ENCODE data around the gene PTBP3.
"Not testable (repeated sequence)": the region's sequence is repeated elsewhere in the genome, so short reads cannot be mapped to it uniquely, and the experiment has no call there.

The PTBP3 gene

DNA sequence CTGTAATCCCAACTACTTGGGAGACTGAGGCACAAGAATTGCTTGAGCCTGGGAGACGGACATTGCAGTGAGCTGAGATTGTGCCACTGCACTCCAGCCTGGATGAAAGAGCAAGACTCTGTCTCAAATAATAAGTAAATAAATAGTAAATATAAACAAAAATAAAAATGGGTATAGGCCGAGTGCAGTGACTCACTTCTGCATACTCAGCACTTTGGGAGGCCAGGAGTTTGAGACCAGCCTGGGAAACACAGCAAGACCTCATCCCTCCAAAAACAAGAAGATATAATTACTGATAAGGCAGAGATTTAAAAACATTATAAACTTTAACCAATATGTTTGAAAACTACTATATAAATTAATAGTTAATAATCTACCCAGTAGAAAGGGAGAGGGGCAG, 120.5 kb downstream of the PTBP3 start:
- FAIRE-seq (no peak), DNase-seq (ENCODE audit: insufficient read length, low spot score) (no peak)

DNA sequence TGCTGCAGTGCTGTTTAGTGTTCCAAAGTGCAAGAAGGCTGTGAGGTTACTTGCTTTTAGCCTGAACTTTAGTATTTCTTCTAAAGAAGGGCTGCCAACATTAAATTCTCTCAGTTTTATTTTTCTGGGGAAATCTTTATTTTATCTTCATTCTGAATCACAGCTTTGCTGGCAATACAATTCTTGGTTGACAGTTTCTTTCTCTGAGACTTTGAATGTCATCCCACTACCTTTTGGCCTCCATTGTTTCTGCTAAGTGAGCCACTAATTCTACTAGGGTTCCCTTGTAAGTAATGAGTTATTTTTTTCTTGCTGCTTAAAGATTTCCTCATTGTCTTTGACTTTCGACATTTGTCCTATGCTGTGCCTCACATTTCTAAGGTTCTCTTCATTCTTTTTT, 126.0 kb downstream of the PTBP3 start:
- TF ChIP-seq, protein P1, sequence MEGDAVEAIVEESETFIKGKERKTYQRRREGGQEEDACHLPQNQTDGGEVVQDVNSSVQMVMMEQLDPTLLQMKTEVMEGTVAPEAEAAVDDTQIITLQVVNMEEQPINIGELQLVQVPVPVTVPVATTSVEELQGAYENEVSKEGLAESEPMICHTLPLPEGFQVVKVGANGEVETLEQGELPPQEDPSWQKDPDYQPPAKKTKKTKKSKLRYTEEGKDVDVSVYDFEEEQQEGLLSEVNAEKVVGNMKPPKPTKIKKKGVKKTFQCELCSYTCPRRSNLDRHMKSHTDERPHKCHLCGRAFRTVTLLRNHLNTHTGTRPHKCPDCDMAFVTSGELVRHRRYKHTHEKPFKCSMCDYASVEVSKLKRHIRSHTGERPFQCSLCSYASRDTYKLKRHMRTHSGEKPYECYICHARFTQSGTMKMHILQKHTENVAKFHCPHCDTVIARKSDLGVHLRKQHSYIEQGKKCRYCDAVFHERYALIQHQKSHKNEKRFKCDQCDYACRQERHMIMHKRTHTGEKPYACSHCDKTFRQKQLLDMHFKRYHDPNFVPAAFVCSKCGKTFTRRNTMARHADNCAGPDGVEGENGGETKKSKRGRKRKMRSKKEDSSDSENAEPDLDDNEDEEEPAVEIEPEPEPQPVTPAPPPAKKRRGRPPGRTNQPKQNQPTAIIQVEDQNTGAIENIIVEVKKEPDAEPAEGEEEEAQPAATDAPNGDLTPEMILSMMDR (IDR thresholded peaks at IDR 0.05; ENCODE audit: insufficient read depth, missing control alignments) = no peak
- DNase-seq (ENCODE audit: insufficient read length, low spot score) (no peak), FAIRE-seq (no peak)

More for the DNA sequence above, 120.5 kb downstream of the PTBP3 start:
- TF ChIP-seq, protein P1 (IDR thresholded peaks at IDR 0.05; ENCODE audit: insufficient read depth, missing control alignments) = no peak

DNA sequence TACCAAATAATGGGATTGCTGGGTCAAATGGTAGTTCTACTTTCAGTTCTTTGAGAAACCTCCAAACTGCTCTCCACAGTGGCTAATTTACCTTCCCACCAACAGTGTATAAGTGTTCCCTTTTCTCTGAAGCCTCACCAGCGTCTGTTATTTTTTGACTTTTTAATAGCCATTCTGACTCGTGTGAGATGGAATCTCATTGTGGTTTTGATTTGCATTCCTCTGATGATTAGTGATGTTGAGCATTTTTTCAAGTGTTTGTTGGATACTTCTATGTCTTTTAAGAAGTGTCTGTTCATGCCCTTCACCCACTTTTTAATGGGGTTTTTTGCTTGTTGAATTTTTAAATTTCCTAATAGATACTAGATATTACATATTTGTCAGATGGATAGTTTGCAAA, 129.9 kb downstream of the PTBP3 start:
- DNase-seq (ENCODE audit: insufficient read length, low spot score) (no peak), FAIRE-seq (no peak)
- TF ChIP-seq, protein P1 (IDR thresholded peaks at IDR 0.05; ENCODE audit: insufficient read depth, missing control alignments) = no peak

DNA sequence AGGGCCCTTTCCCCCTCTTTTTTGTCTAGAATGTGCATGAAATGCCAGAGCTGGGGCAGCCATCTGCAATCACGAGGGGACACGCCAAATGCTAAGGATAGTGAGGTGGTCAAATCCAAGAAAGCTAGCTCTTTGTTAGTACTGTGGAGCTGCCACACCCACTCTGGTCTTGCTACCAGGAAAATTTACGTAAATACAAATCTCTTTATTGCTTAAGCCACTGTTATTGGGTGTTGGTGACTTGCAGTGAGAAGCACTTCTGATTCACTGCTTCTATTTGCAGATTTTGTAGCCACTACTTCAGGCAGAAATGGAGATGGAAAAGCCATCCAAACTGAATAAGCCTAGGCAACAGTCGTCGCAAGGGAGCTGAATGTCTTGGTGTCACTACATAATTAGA, 132.7 kb downstream of the PTBP3 start:
- DNase-seq (ENCODE audit: insufficient read length, low spot score) = no peak
- no peak for FAIRE-seq

DNA sequence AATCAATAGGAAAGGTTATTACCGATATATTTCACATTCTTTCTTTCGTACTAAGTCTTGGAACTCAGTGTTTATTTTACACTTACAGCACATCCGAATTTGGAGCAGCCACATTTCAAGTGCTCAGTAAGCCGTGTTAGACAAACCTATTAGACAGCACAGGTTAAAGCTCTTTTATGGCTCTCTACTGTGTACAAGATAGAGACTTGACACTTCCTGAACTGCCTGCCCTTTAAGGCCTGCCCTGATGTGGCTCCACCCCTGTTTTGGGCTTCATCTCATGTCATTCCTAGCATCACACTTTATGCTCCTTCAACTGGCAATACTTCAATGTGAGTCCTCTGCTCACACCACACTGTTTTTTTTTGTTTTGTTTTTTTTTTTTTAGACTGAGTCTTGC, 134.8 kb downstream of the PTBP3 start:
- DNase-seq (ENCODE audit: insufficient read length, low spot score) (no peak), FAIRE-seq (no peak)
- TF ChIP-seq, protein P1 (IDR thresholded peaks at IDR 0.05; ENCODE audit: insufficient read depth, missing control alignments) = no peak

More for the DNA sequence above, 132.7 kb downstream of the PTBP3 start:
- TF ChIP-seq, protein P1 (IDR thresholded peaks at IDR 0.05; ENCODE audit: insufficient read depth, missing control alignments) = no peak

DNA sequence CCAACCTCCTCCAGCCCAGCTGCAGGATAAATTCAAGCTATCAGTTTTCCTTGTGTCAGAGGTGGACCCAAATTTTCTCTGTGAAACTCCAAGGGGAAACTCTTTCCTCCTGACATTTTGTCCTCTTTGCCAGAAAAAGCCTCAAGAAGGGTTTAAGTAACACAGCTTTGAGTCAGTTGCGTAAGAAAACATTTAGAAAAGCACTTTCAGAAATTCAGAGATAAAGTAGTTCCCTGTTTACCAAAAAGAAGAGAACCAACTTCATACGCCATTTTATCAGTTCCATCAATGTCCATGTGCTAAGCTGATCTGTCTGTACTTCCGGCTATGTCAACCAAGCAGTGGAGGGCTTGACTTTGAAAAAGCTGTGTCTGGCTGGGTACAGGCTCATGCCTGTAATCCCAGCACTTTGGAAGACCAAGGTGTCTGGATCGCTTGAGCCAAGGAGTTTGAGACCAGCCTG, 138.4 kb downstream of the PTBP3 start:
- DNase-seq (ENCODE audit: insufficient read length, low spot score) (no peak), FAIRE-seq (no peak)
- TF ChIP-seq, protein P1 (IDR thresholded peaks at IDR 0.05; ENCODE audit: insufficient read depth, missing control alignments) = no peak

DNA sequence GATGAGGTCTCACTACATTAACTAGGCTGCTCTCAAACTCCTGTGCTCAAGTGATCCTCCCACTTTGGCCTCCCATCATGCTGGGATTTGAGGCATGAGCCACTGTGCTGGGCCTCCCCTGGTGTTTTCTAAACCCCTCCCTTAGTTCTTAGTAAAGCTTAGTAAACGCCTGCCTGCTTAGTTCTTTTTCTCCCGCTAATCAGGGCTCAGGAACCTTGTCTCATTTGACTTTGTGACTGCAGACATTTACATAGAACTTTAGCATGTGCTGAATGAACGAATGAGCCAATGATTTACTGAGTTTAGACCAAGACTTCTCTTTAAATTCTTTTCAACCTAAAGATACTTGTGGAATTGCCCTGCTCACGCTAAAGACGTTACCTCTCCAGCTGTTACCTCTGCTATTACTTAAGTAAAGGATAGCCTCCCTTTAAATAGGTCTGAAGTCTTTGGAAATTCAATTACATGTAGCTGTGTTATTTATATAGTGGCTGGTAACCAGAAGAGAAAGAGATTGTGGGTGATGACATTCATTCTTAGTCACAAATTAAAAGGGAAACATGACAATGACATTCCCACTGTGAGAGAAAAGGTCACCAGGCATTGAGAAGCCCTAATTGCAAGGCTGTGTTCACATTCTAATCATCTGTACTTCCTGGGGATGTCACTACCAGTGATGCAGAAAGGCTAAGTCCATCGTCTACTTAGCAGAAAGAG, 139.7 kb downstream of the PTBP3 start:
- DNase-seq (ENCODE audit: insufficient read length, low spot score) (no peak), FAIRE-seq (no peak)
- TF ChIP-seq, protein P1 (IDR thresholded peaks at IDR 0.05; ENCODE audit: insufficient read depth, missing control alignments) = no peak

DNA sequence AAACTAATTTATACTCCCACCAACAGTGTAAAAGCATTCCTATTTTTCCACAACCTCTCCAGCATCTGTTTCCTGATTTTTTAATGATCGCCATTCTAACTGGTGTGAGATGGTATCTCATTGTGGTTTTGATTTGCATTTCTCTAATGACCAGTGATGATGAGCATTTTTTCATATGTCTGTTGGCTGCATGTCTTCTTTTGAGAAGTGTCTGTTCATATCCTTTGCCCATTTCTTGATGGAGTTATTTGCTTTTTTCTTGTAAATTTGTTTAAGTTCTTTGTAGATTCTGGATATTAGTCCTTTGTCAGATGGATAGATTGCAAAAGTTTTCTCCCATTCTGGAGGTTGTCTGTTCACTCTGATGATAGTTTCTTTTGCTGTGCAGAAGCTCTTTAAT, 143.1 kb downstream of the PTBP3 start:
- DNase-seq (ENCODE audit: insufficient read length, low spot score); FAIRE-seq: not testable (repeated sequence)

All from D721Med (cell line).